NCI-H345 treated with DMSO at 0.1 percent for 48 hours (cell line): Measurements from ENCODE around the gene SLCO3A1.
"Not testable (repeated sequence)": the region's sequence is repeated elsewhere in the genome, so short reads cannot be mapped to it uniquely, and the experiment has no call there.

Source experiments
- DNase-seq: peaks from one replicate; lab custom pipeline; 2025; ENCODE audit not compliant: unreplicated experiment; lab: John Stamatoyannopoulos, UW

Gene SLCO3A1

GRCh38 chr15:91961357-91961756, 107.8 kb downstream of the SLCO3A1 start:
- DNase-seq, result no peak

GRCh38 chr15:91963747-91964146, 110.2 kb downstream of the SLCO3A1 start:
- DNase-seq, result not testable (repeated sequence)

GRCh38 chr15:91965501-91966193, 112.1 kb downstream of the SLCO3A1 start:
- no peak for DNase-seq

- no peak for DNase-seq
Measured at GRCh38 chr15:91966194-91966552, 112.7 kb downstream of the SLCO3A1 start.

- DNase-seq, result no peak
Measured at GRCh38 chr15:91967935-91968606, 114.6 kb downstream of the SLCO3A1 start.

- DNase-seq, result no peak
Measured at GRCh38 chr15:91968610-91969009, 115.1 kb downstream of the SLCO3A1 start.

GRCh38 chr15:91970142-91970541, 116.6 kb downstream of the SLCO3A1 start:
- no peak for DNase-seq

- DNase-seq, result no peak
Measured at GRCh38 chr15:91973481-91973880, 120.0 kb downstream of the SLCO3A1 start.

- DNase-seq, result no peak
Measured at GRCh38 chr15:91974321-91974720, 120.8 kb downstream of the SLCO3A1 start.

- DNase-seq, result no peak
Measured at GRCh38 chr15:91975241-91975978, 121.9 kb downstream of the SLCO3A1 start.

- no peak for DNase-seq
Measured at GRCh38 chr15:91976966-91977365, 123.5 kb downstream of the SLCO3A1 start.

GRCh38 chr15:91980502-91981267, 127.2 kb downstream of the SLCO3A1 start:
- DNase-seq, result no peak

- DNase-seq, result no peak
Measured at GRCh38 chr15:91981821-91982800, 128.6 kb downstream of the SLCO3A1 start.

- no peak for DNase-seq
Measured at GRCh38 chr15:91983729-91984340, 130.3 kb downstream of the SLCO3A1 start.

GRCh38 chr15:91985297-91985696, 131.8 kb downstream of the SLCO3A1 start:
- DNase-seq, result no peak

- DNase-seq, result no peak
Measured at GRCh38 chr15:91988071-91988470, 134.6 kb downstream of the SLCO3A1 start.

GRCh38 chr15:91988655-91989054, 135.1 kb downstream of the SLCO3A1 start:
- no peak for DNase-seq

GRCh38 chr15:91989821-91990220, 136.3 kb downstream of the SLCO3A1 start:
- no peak for DNase-seq

GRCh38 chr15:91992945-91993344, 139.4 kb downstream of the SLCO3A1 start:
- DNase-seq, result no peak

- no peak for DNase-seq
Measured at GRCh38 chr15:91995146-91995545, 141.6 kb downstream of the SLCO3A1 start.
